ENCODE results near the gene LRRC4.

DNA sequence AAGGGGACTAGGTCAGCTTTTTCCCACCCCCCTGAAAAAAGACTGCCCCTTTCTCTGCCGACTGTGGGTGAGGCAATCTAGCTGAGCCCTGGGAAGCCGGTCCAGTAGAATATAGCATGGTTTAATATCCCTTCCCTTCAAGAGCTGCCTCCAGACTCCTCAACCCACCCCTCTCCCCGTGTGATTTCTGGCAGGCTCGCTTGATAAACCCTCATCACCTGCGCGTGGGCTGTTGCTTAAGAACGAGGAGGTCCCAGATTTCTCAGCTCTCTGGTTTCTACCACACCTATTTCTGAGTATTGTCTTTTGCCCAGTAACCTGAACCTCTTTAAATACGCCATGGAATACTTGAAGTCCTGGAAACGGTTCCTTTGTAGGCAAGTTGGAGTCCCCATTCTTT is 2.0 kb upstream of the LRRC4 start:
- TF ChIP-seq, protein P1, sequence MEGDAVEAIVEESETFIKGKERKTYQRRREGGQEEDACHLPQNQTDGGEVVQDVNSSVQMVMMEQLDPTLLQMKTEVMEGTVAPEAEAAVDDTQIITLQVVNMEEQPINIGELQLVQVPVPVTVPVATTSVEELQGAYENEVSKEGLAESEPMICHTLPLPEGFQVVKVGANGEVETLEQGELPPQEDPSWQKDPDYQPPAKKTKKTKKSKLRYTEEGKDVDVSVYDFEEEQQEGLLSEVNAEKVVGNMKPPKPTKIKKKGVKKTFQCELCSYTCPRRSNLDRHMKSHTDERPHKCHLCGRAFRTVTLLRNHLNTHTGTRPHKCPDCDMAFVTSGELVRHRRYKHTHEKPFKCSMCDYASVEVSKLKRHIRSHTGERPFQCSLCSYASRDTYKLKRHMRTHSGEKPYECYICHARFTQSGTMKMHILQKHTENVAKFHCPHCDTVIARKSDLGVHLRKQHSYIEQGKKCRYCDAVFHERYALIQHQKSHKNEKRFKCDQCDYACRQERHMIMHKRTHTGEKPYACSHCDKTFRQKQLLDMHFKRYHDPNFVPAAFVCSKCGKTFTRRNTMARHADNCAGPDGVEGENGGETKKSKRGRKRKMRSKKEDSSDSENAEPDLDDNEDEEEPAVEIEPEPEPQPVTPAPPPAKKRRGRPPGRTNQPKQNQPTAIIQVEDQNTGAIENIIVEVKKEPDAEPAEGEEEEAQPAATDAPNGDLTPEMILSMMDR (IDR thresholded peaks at IDR 0.05) = no peak
- no peak for TF ChIP-seq POLR2AphosphoS5 (IDR thresholded peaks at IDR 0.05; ENCODE audit: low read depth, low read length)
- TF ChIP-seq GABPA (IDR thresholded peaks at IDR 0.05; ENCODE audit: low read depth) = no peak
- TF ChIP-seq, protein P2, sequence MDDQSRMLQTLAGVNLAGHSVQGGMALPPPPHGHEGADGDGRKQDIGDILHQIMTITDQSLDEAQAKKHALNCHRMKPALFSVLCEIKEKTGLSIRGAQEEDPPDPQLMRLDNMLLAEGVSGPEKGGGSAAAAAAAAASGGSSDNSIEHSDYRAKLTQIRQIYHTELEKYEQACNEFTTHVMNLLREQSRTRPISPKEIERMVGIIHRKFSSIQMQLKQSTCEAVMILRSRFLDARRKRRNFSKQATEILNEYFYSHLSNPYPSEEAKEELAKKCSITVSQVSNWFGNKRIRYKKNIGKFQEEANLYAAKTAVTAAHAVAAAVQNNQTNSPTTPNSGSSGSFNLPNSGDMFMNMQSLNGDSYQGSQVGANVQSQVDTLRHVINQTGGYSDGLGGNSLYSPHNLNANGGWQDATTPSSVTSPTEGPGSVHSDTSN (IDR thresholded peaks at IDR 0.05) = no peak
- TF ChIP-seq EP300 (IDR thresholded peaks at IDR 0.05; ENCODE audit: borderline replicate concordance in 1 of 2, low read depth in 1 of 2, low read length in 1 of 2) = no peak
- no peak for TF ChIP-seq RFX5 (IDR thresholded peaks at IDR 0.05; ENCODE audit: low read length)
- TF ChIP-seq TAF1 (IDR thresholded peaks at IDR 0.05; ENCODE audit: borderline replicate concordance, low read depth, low read length) = no peak
